HG03354 (cell line): Measurements from ENCODE around the gene SACS.

Source experiments
- ATAC-seq: cut with Tn5 transposase; IDR thresholded peaks from one replicate; pipeline ENCODE4 v1.9.1; 2021; ENCODE audit warnings: mild to moderate bottlenecking; ENCODE audit not compliant: unreplicated experiment, poor library complexity, severe bottlenecking

Gene SACS

GRCh38 chr13:23375001-23375971, 58.2 kb downstream of the SACS start:
- peak; percentile 86 for ATAC-seq

GRCh38 chr13:23372264-23372906, 61.1 kb downstream of the SACS start:
- ATAC-seq = no peak

- ATAC-seq = no peak
Observed at GRCh38 chr13:23367907-23368306, 65.6 kb downstream of the SACS start.

- no peak for ATAC-seq
Observed at GRCh38 chr13:23365652-23366051, 67.8 kb downstream of the SACS start.

- ATAC-seq = no peak
Observed at GRCh38 chr13:23359882-23360281, 73.6 kb downstream of the SACS start.

- no peak for ATAC-seq
Observed at GRCh38 chr13:23357349-23357748, 76.2 kb downstream of the SACS start.

GRCh38 chr13:23356368-23356767, 77.1 kb downstream of the SACS start:
- no peak for ATAC-seq

- no peak for ATAC-seq
Observed at GRCh38 chr13:23354520-23354919, 79.0 kb downstream of the SACS start.

- ATAC-seq = no peak
Observed at GRCh38 chr13:23352161-23352560, 81.3 kb downstream of the SACS start.

GRCh38 chr13:23350009-23350408, 83.5 kb downstream of the SACS start:
- ATAC-seq = no peak

GRCh38 chr13:23349161-23349897, 84.2 kb downstream of the SACS start:
- no peak for ATAC-seq

GRCh38 chr13:23348262-23349127, 85.0 kb downstream of the SACS start:
- ATAC-seq = no peak

GRCh38 chr13:23347601-23348000, 85.9 kb downstream of the SACS start:
- no peak for ATAC-seq

GRCh38 chr13:23344931-23345595, 88.4 kb downstream of the SACS start:
- ATAC-seq = no peak

GRCh38 chr13:23339225-23339624, 94.3 kb downstream of the SACS start:
- ATAC-seq = no peak

GRCh38 chr13:23330356-23330755, 103.1 kb downstream of the SACS start:
- no peak for ATAC-seq

- no peak for ATAC-seq
Observed at GRCh38 chr13:23325191-23325590, 108.3 kb downstream of the SACS start.

GRCh38 chr13:23323946-23324709, 109.4 kb downstream of the SACS start:
- ATAC-seq = no peak
